Smooth muscle cell (in vitro differentiated cells): ENCODE results near the gene SLC38A1. TPM values are rescaled to one million over a fixed set of nuclear protein-coding genes. Genes with fewer than 3 reads are reported as not detected.
A peak's percentile ranks its signal among the peaks of the same experiment; 100 is the strongest.

Source experiments
- DNase-seq: peaks from one replicate; lab custom pipeline; 2025; ENCODE audit not compliant: unreplicated experiment; lab: John Stamatoyannopoulos, UW
- H2AFZ ChIP-seq: fragments of 200-600 bp; sonication (generic); 2 replicates; pipeline ENCODE4 v1.6.0; 2016; ENCODE audit warnings: antibody characterized with exemption, low read depth, mild to moderate bottlenecking
- H3F3A ChIP-seq: fragments of 200-600 bp; sonication (generic); 2 replicates; pipeline ENCODE4 v1.6.0; 2017; ENCODE audit warnings: antibody characterized with exemption, low read depth
- H3K27ac ChIP-seq: fragments of 200-600 bp; sonication (generic); 2 replicates; pipeline ENCODE4 v1.5.1; 2016; ENCODE audit warnings: low read depth, mild to moderate bottlenecking
- H3K27me3 ChIP-seq: fragments of 200-600 bp; sonication (generic); 2 replicates; pipeline ENCODE4 v1.6.1; 2016; ENCODE audit warnings: low read depth, mild to moderate bottlenecking
- H3K36me3 ChIP-seq: fragments of 200-600 bp; sonication (generic); 2 replicates; pipeline ENCODE4 v1.5.1; 2016; ENCODE audit warnings: low read depth
- H3K4me1 ChIP-seq: fragments of 200-600 bp; sonication (generic); 2 replicates; pipeline ENCODE4 v1.5.1; 2016; ENCODE audit warnings: low read depth
- H3K4me2 ChIP-seq: fragments of 200-600 bp; sonication (generic); 2 replicates; pipeline ENCODE4 v1.6.0; 2016; ENCODE audit warnings: mild to moderate bottlenecking
- H3K4me3 ChIP-seq: fragments of 200-600 bp; sonication (generic); 2 replicates; pipeline ENCODE4 v1.5.1; 2016; ENCODE audit warnings: mild to moderate bottlenecking
- H3K79me2 ChIP-seq: fragments of 200-600 bp; sonication (generic); 2 replicates; pipeline ENCODE4 v1.6.0; 2016; ENCODE audit warnings: low read depth, mild to moderate bottlenecking
- H3K9ac ChIP-seq: fragments of 200-600 bp; sonication (generic); 2 replicates; pipeline ENCODE4 v1.6.0; 2016; ENCODE audit warnings: low read depth
- H3K9me3 ChIP-seq: fragments of 200-600 bp; sonication (generic); replicated peaks from 2 replicates; pipeline ENCODE4 v1.5.1; 2016; ENCODE audit warnings: low read depth
- H4K20me1 ChIP-seq: fragments of 200-600 bp; sonication (generic); 2 replicates; pipeline ENCODE4 v1.6.0; 2016; ENCODE audit warnings: low read depth
- WGBS: methylation state at CpG from one replicate; pipeline ENCODE4 v1.1.7; 2016; ENCODE audit warnings: low lambda C conversion rate; 5-methylcytosine and 5-hydroxymethylcytosine counted together
- polyA plus RNA-seq: library from polyadenylated mRNA; unstranded; fragments of >200 nt; fragmentation: Nextera tagmentation; extraction: Ambion mirVana; gene quantifications from 2 replicates; pipeline ENCODE4 v1.2.1, GENCODE V29; 2016
- total RNA-seq: library from RNA; depleted of rRNA; stranded (reverse); fragments of >200 nt; gene quantifications from 2 replicates; pipeline ENCODE4 v1.2.3, GENCODE V29; 2014
- TF ChIP-seq, protein P1 (sequence below): fragments of 200-600 bp; sonication (generic); IDR thresholded peaks from 2 replicates; pipeline ENCODE4 v1.5.1; 2017; ENCODE audit warnings: borderline replicate concordance, mild to moderate bottlenecking, antibody characterized with exemption; ENCODE audit not compliant: insufficient read depth, poor library complexity, severe bottlenecking

The SLC38A1 gene
- total and polyA plus RNA-seq, 2 experiments from 2014 or later: 23.5 to 85.8 TPM

GRCh38 chr12:46217541-46218321 lies 51.1 kb downstream of the SLC38A1 start:
- no peak overlapping the region for H2AFZ ChIP-seq
- H3K9me3 ChIP-seq: no peaks in the 10 kb centered on the region
- no peak overlapping the region for H3K9ac ChIP-seq
- no peak overlapping the region for H3K4me2 ChIP-seq
- H3K4me1 ChIP-seq: peaks cover 19% of the 10 kb centered on the region
- TF ChIP-seq, protein P1, sequence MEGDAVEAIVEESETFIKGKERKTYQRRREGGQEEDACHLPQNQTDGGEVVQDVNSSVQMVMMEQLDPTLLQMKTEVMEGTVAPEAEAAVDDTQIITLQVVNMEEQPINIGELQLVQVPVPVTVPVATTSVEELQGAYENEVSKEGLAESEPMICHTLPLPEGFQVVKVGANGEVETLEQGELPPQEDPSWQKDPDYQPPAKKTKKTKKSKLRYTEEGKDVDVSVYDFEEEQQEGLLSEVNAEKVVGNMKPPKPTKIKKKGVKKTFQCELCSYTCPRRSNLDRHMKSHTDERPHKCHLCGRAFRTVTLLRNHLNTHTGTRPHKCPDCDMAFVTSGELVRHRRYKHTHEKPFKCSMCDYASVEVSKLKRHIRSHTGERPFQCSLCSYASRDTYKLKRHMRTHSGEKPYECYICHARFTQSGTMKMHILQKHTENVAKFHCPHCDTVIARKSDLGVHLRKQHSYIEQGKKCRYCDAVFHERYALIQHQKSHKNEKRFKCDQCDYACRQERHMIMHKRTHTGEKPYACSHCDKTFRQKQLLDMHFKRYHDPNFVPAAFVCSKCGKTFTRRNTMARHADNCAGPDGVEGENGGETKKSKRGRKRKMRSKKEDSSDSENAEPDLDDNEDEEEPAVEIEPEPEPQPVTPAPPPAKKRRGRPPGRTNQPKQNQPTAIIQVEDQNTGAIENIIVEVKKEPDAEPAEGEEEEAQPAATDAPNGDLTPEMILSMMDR: no peak
- H3K27me3 ChIP-seq: no peaks in the 10 kb centered on the region
- no peaks in the 10 kb centered on the region for H3K36me3 ChIP-seq
- DNase-seq: no peak
- peaks cover 11% of the 10 kb centered on the region for H3F3A ChIP-seq
- no peaks in the 10 kb centered on the region for H4K20me1 ChIP-seq
- WGBS: 85% methylated on average over 6 of the region's 6 CpGs
- H3K27ac ChIP-seq: peak overlapping the region; percentile 82
- H3K79me2 ChIP-seq: peaks cover 10% of the 10 kb centered on the region
- H3K4me3 ChIP-seq: no peak overlapping the region

GRCh38 chr12:46214668-46215436 lies 54.0 kb downstream of the SLC38A1 start:
- no peak for DNase-seq
- no peaks in the 10 kb centered on the region for H3K9me3 ChIP-seq

DNA sequence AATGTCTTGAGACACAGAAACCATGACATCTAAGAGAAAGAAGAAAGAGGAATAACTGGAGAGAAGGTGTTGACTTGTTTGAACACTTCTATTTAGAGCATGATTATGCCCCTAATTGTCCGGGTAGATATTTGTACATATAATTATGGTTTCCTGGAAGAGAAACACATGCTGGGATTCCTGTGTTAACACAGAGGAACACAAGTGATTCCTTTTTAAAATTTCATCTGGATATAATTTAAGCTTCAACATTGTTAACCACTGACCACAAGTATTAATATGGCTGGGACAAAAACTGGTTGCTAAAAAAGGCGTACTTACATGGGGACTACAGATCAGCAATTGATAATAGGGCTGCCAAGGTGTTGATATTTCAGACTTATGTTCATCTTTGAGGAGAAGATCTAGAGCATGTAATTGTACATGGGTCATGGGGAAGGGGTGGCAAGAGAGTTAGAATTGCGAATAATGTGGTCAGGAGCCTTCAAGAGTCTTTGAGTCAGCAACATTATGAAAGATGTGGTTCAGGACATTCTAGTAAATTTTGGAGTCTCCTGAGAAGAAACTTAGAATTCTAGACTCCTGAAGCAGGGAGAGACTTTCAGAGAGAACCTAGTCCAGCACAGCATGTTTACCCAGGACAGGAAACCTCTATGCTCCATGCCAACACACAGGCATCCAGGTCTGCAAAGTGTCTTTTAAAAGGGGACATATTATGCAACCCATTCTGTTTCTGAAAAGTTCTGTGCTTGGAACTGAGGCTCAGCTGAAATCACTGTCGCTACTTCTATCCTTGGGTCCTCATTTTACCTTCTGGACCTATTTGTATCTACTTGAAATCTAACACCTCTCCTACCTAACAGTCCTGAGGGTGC lies 56.5 kb downstream of the SLC38A1 start:
- TF ChIP-seq, protein P1: no peak
- Histone ChIP-seq H3K27ac (no peak overlapping the region), H3K79me2 (peaks cover 5% of the 10 kb centered on the region), H3K9ac (no peak overlapping the region), H3K27me3 (no peaks in the 10 kb centered on the region), H3K4me3 (no peak overlapping the region), H3K9me3 (no peaks in the 10 kb centered on the region), H3K4me1 (peaks cover 9% of the 10 kb centered on the region), H3F3A (peaks cover 3% of the 10 kb centered on the region), H3K4me2 (no peak overlapping the region), H2AFZ (no peak overlapping the region), H3K36me3 (peaks cover 3% of the 10 kb centered on the region), H4K20me1 (peaks cover 10% of the 10 kb centered on the region)
- WGBS: 93% methylated on average over 4 of the region's 4 CpGs
- DNase-seq: no peak

More at GRCh38 chr12:46214668-46215436, 54.0 kb downstream of the SLC38A1 start:
- no peak overlapping the region for H2AFZ ChIP-seq
- H3K4me3 ChIP-seq: no peak overlapping the region
- H3K9ac ChIP-seq: no peak overlapping the region
- TF ChIP-seq, protein P1: no peak
- H3K36me3 ChIP-seq: peaks cover 3% of the 10 kb centered on the region
- peak overlapping the region; percentile 9 for H3K27ac ChIP-seq
- H3K27me3 ChIP-seq: no peaks in the 10 kb centered on the region
- H4K20me1 ChIP-seq: no peaks in the 10 kb centered on the region
- no peak overlapping the region for H3K4me2 ChIP-seq
- peaks cover 10% of the 10 kb centered on the region for H3K79me2 ChIP-seq
- no peaks in the 10 kb centered on the region for H3K4me1 ChIP-seq
- WGBS: 58% methylated on average over 7 of the region's 7 CpGs
- peaks cover 3% of the 10 kb centered on the region for H3F3A ChIP-seq
